ENCODE measurements around the gene TNNT2. TPM values are rescaled to one million over a fixed set of nuclear protein-coding genes. Genes with fewer than 3 reads are reported as not detected.

TNNT2 gene
- total and polyA plus RNA-seq, 2 of the 13 experiments (the other 11 are each of a cell fraction or from before 2014, with no cell fraction given): 0.20 to 0.63 TPM

DNA sequence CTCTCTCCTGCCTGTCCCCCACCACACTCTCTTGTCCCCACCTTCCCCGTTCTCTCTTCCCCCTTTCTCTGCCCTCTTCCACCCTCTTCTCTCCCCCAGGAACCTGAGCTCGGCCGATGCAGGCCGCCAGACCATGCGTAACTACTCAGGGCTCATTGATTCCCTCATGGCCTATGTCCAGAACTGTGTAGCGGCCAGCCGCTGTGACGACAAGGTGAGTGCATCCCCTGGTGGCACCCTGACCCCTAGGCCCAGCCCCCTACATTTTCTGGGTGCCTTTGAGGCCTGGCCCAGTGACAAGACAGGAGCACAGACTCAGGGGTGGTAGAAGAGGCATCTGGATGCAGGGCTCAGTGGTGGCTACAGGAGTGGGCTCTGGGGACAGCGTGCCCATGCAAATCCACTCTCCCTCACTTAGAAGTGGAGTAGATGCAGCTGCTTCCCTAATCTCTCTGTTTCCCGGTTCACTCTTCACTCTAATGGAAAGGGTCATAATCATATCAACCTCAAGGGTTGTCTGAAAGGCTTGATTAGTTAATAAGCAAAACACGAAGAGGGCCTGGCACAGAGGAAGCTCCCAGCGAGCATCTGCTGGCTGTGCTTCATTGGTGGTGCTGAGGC is 57.2 kb downstream of the TNNT2 start (continued):
- TF ChIP-seq ZNF230 (CRISPR knock-in tag; IDR thresholded peaks at IDR 0.05) (no peak), SKI (IDR thresholded peaks at IDR 0.05; ENCODE audit: partially characterized antibody) (no peak)

DNA sequence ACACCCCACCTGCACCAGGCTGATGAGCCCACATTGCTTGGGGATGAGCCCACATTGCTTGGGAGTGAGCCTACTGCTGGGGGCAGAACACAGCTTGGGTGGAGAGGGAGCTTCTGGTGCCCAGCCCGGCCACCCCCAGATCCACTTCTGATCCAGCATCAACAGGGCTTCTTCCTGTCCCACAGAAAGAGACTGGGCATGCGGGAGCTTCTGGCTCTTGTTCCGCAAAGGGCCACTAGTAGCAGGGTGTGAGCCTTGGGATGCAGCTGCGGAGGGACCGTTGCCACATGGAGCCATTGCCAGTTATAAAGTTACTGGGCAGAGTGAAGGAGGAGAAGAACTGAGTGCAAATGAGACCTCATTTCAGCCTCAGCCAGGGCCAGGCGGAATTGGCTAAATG is 57.8 kb downstream of the TNNT2 start:
- H3K79me2 ChIP-seq (ENCODE audit: insufficient read depth, low read length): no peaks in the 10 kb centered on the region
- H3K9ac ChIP-seq (ENCODE audit: insufficient read depth, low read depth, low read length): no peak overlapping the region
- TF ChIP-seq BCL6 (CRISPR knock-in tag; IDR thresholded peaks at IDR 0.05): no peak
- TF ChIP-seq MEF2D (CRISPR knock-in tag; IDR thresholded peaks at IDR 0.05): no peak
- no peak for TF ChIP-seq ZNF713 (CRISPR knock-in tag; IDR thresholded peaks at IDR 0.05)
- TF ChIP-seq SIX4 (CRISPR knock-in tag; IDR thresholded peaks at IDR 0.05): no peak
- TF ChIP-seq, protein P1, sequence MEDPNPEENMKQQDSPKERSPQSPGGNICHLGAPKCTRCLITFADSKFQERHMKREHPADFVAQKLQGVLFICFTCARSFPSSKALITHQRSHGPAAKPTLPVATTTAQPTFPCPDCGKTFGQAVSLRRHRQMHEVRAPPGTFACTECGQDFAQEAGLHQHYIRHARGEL (CRISPR knock-in tag; IDR thresholded peaks at IDR 0.05): no peak
- no peak overlapping the region for H2AFZ ChIP-seq (ENCODE audit: low read length)
- no peaks in the 10 kb centered on the region for H3K4me1 ChIP-seq (ENCODE audit: insufficient read depth, low read length)
- no peaks in the 10 kb centered on the region for H4K20me1 ChIP-seq (ENCODE audit: insufficient read depth, low read length)
- H3K27me3 ChIP-seq (ENCODE audit: control insufficient read depth in 1 of 2, insufficient read depth in 2 of 2, low read length in 2 of 2): peaks cover 4 to 19% of the 10 kb centered on the region in 2 experiments; a peak in 3 of 5 replicates
- no peaks in the 10 kb centered on the region for H3K9me3 ChIP-seq (ENCODE audit: low read length)
- H3K36me3 ChIP-seq (replicated peaks in 1 of 2; ENCODE audit: control insufficient read depth in 1 of 2, insufficient read depth in 2 of 2, low read length in 2 of 2): no peaks in the 10 kb centered on the region
- ATAC-seq: no peak
- ChIA-PET CTCF (ENCODE audit: low intra/inter-chr PET ratio, low total read pairs) (no interaction called here), POLR2A (no interaction called here)
- H3K27ac ChIP-seq (ENCODE audit: extremely low read length, insufficient read depth, low read length): no peak overlapping the region
- in situ Hi-C loops (cut with HindIII; ENCODE audit: extremely low pct_ligation_motif_present, low pct_unique_long_range_greater_than_20kb) (no loop called here), intact Hi-C loops (cut with micrococcal nuclease; ENCODE audit: unreplicated experiment) (no loop called here)
- WGBS (ENCODE audit: low lambda C conversion rate): 66% methylated on average over 5 of the region's 6 CpGs
- H3K4me2 ChIP-seq (ENCODE audit: low read depth, low read length): no peak overlapping the region
- no peak for FAIRE-seq
- BruUV-seq (replicated peaks): no TSS peak
- no peak overlapping the region for H3K4me3 ChIP-seq (replicated peaks in 1 of 3; ENCODE audit: insufficient read depth in 1 of 3, low read depth in 2 of 3, low read length in 3 of 3)
- DNase-seq (ENCODE audit: low spot score): no peak
